Stomach (tissue), 4 donors: ENCODE data around the gene REG4.
"Not testable (repeated sequence)": the region's sequence is repeated elsewhere in the genome, so short reads cannot be mapped to it uniquely, and the experiment has no call there.

Experiments used
- POLR2A ChIP-seq, 4 donors: fragments of 450-650 bp; IDR thresholded peaks; one replicate each; pipeline ENCODE4 v1.6.1; 2016; ENCODE audit warnings: antibody characterized with exemption in 4 of 4, control low read depth in 2 of 4, mild to moderate bottlenecking in 1 of 4, moderate library complexity in 1 of 4
- TF ChIP-seq, protein P1 (sequence below), 7 experiments: fragments of 450-650 bp in 4 of 7; fragments of 200-600 bp in 3 of 7; sonication (generic) in 3 of 7; IDR thresholded peaks; one replicate each; pipeline ENCODE4 v1.5.1; 2016 to 2019; ENCODE audit warnings: antibody characterized with exemption in 7 of 7, control low read depth in 2 of 7, mild to moderate bottlenecking in 1 of 7

GRCh38 chr1:119786473-119787050, 24.7 kb downstream of the REG4 start:
- TF ChIP-seq, protein P1, sequence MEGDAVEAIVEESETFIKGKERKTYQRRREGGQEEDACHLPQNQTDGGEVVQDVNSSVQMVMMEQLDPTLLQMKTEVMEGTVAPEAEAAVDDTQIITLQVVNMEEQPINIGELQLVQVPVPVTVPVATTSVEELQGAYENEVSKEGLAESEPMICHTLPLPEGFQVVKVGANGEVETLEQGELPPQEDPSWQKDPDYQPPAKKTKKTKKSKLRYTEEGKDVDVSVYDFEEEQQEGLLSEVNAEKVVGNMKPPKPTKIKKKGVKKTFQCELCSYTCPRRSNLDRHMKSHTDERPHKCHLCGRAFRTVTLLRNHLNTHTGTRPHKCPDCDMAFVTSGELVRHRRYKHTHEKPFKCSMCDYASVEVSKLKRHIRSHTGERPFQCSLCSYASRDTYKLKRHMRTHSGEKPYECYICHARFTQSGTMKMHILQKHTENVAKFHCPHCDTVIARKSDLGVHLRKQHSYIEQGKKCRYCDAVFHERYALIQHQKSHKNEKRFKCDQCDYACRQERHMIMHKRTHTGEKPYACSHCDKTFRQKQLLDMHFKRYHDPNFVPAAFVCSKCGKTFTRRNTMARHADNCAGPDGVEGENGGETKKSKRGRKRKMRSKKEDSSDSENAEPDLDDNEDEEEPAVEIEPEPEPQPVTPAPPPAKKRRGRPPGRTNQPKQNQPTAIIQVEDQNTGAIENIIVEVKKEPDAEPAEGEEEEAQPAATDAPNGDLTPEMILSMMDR (IDR thresholded peaks at IDR 0.05): not testable (repeated sequence)
- not testable (repeated sequence) for TF ChIP-seq POLR2A (IDR thresholded peaks at IDR 0.05)
